ENCODE data around the gene GSK3B.

The GSK3B gene

GRCh38 chr3:119885746-119886530, 208.3 kb downstream of the GSK3B start:
- H3K4me3 ChIP-seq (ENCODE audit: low read depth, low read length), result no peak overlapping the region
- in situ Hi-C loops (cut with HindIII; ENCODE audit: low sequenced_read_pairs), result no loop called here
- no peak for DNase-seq (ENCODE audit: low read depth, low spot score)
- TF ChIP-seq, protein P1, sequence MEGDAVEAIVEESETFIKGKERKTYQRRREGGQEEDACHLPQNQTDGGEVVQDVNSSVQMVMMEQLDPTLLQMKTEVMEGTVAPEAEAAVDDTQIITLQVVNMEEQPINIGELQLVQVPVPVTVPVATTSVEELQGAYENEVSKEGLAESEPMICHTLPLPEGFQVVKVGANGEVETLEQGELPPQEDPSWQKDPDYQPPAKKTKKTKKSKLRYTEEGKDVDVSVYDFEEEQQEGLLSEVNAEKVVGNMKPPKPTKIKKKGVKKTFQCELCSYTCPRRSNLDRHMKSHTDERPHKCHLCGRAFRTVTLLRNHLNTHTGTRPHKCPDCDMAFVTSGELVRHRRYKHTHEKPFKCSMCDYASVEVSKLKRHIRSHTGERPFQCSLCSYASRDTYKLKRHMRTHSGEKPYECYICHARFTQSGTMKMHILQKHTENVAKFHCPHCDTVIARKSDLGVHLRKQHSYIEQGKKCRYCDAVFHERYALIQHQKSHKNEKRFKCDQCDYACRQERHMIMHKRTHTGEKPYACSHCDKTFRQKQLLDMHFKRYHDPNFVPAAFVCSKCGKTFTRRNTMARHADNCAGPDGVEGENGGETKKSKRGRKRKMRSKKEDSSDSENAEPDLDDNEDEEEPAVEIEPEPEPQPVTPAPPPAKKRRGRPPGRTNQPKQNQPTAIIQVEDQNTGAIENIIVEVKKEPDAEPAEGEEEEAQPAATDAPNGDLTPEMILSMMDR (IDR thresholded peaks at IDR 0.05; ENCODE audit: low read depth, low read length), result no peak

DNA sequence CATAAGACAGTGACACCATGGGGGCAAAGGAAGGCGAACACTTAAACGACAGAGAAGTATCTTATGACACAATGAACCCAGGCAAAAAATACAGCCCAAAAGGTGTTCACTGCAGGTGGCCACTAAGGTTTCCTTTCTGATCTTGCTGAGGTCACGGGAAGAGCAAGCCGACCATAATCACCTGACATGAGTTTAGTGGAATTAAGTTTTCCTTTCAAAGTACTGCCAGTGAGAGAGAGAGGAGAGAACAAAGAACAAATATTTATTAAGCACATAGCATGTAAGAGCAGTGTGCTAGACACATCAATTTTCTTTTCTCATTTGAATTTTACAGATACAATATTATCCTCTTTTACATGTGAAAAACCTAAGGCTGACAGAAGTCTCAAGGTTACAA, 210.1 kb downstream of the GSK3B start:
- in situ Hi-C loops (cut with HindIII; ENCODE audit: low sequenced_read_pairs), result no loop called here
- no peak for DNase-seq (ENCODE audit: low read depth, low spot score)
- no peak overlapping the region for H3K4me3 ChIP-seq (ENCODE audit: low read depth, low read length)
- TF ChIP-seq, protein P1 (IDR thresholded peaks at IDR 0.05; ENCODE audit: low read depth, low read length), result no peak

- TF ChIP-seq, protein P1 (IDR thresholded peaks at IDR 0.05; ENCODE audit: low read depth, low read length), result no peak
- in situ Hi-C loops (cut with HindIII; ENCODE audit: low sequenced_read_pairs), result no loop called here
- DNase-seq (ENCODE audit: low read depth, low spot score), result no peak
- H3K4me3 ChIP-seq (ENCODE audit: low read depth, low read length), result no peak overlapping the region
Measured at GRCh38 chr3:119883461-119884160, 210.6 kb downstream of the GSK3B start.

GRCh38 chr3:119880966-119881365, 213.3 kb downstream of the GSK3B start:
- no peak for DNase-seq (ENCODE audit: low read depth, low spot score)
- H3K4me3 ChIP-seq (ENCODE audit: low read depth, low read length), result no peak overlapping the region
- TF ChIP-seq, protein P1 (IDR thresholded peaks at IDR 0.05; ENCODE audit: low read depth, low read length), result no peak
- in situ Hi-C loops (cut with HindIII; ENCODE audit: low sequenced_read_pairs), result no loop called here

- DNase-seq (ENCODE audit: low read depth, low spot score), result no peak
- no peak overlapping the region for H3K4me3 ChIP-seq (ENCODE audit: low read depth, low read length)
- in situ Hi-C loops (cut with HindIII; ENCODE audit: low sequenced_read_pairs), result no loop called here
- TF ChIP-seq, protein P1 (IDR thresholded peaks at IDR 0.05; ENCODE audit: low read depth, low read length), result no peak
Measured at GRCh38 chr3:119873646-119874045, 220.6 kb downstream of the GSK3B start.

GRCh38 chr3:119872773-119873172, 221.5 kb downstream of the GSK3B start:
- in situ Hi-C loops (cut with HindIII; ENCODE audit: low sequenced_read_pairs), result no loop called here
- H3K4me3 ChIP-seq (ENCODE audit: low read depth, low read length), result no peak overlapping the region
- DNase-seq (ENCODE audit: low read depth, low spot score), result no peak
- TF ChIP-seq, protein P1 (IDR thresholded peaks at IDR 0.05; ENCODE audit: low read depth, low read length), result no peak

Data from astrocyte of the spinal cord (primary cell).